Panc1 (cell line): Measurements from ENCODE around the gene OMP. TPM values are rescaled to one million over a fixed set of nuclear protein-coding genes. Genes with fewer than 3 reads are reported as not detected.
A peak's percentile ranks its signal among the peaks of the same experiment; 100 is the strongest.

ENCODE experiments used
- ATAC-seq: fragments of 200-7000 bp; cut with Tn5 transposase; 2 replicates; pipeline ENCODE4 v1.9.1; 2020; ENCODE audit warnings: mild to moderate bottlenecking, moderate library complexity
- BruUV-seq: library from RNA; stranded (reverse); fragments of 400-500 nt; replicated peaks from 2 replicates; lab custom pipeline; 2021; lab: Mats Ljungman, UMichigan
- CTCF ChIA-PET: fragments of 300-600 bp; sonication (Branson Sonifier 250); formaldehyde crosslinking; loops from one replicate; lab custom pipeline; 2022; ENCODE audit warnings: antibody characterized with exemption; lab: Charles Lee
- POLR2A ChIA-PET: fragments of 300-600 bp; sonication (Branson Sonifier 250); formaldehyde crosslinking; loops from one replicate; lab custom pipeline; 2022; ENCODE audit warnings: antibody characterized with exemption; lab: Charles Lee
- DNase-seq: peaks from one replicate; pipeline ENCODE4 v3.0.0-alpha.2; 2010; ENCODE audit warnings: low read depth, low spot score
- H3K27ac ChIP-seq: 2 replicates; pipeline ENCODE4 v1.5.1; 2011; ENCODE audit warnings: mild to moderate bottlenecking, low read length, inconsistent platforms
- H3K27me3 ChIP-seq: fragments of 200-500 bp; sonication (Bioruptor generic); 2 replicates; pipeline ENCODE4 v1.6.0; 2014; ENCODE audit warnings: low read length, inconsistent platforms; ENCODE audit not compliant: control insufficient read depth, insufficient read depth
- H3K36me3 ChIP-seq: fragments of 200-500 bp; sonication (Bioruptor generic); 2 replicates; pipeline ENCODE4 v1.5.1; 2014; ENCODE audit warnings: inconsistent platforms, mild to moderate bottlenecking, low read length, moderate library complexity; ENCODE audit not compliant: control insufficient read depth, insufficient read depth
- H3K4me1 ChIP-seq: 2 replicates; pipeline ENCODE4 v1.5.1; 2011; ENCODE audit warnings: inconsistent platforms, mild to moderate bottlenecking, low read length, moderate library complexity; ENCODE audit not compliant: control insufficient read depth, insufficient read depth
- H3K4me3 ChIP-seq, 2 experiments: 2 replicates each; pipeline ENCODE4 v1.5.1; 2011 to 2012; ENCODE audit warnings: low read depth in 2 of 2, low read length in 2 of 2, mild to moderate bottlenecking in 2 of 2, inconsistent platforms in 1 of 2, moderate library complexity in 1 of 2
- H3K9me3 ChIP-seq: fragments of 200-500 bp; sonication (Bioruptor generic); 2 replicates; pipeline ENCODE4 v1.5.1; 2014; ENCODE audit warnings: low read depth, mild to moderate bottlenecking, inconsistent platforms, low read length, moderate library complexity; ENCODE audit not compliant: control insufficient read depth, insufficient read depth
- POLR2AphosphoS5 ChIP-seq: IDR thresholded peaks from 2 replicates; pipeline ENCODE4 v1.6.1; 2012; ENCODE audit warnings: mild to moderate bottlenecking, low read depth, low read length, moderate library complexity
- SIN3A ChIP-seq: IDR thresholded peaks from 2 replicates; pipeline ENCODE4 v1.6.1; 2012; ENCODE audit warnings: low read depth, mild to moderate bottlenecking, low read length, moderate library complexity, borderline replicate concordance; ENCODE audit not compliant: insufficient read depth
- TCF7L2 ChIP-seq: IDR thresholded peaks from 2 replicates; pipeline ENCODE4 v1.6.1; 2011; ENCODE audit warnings: mild to moderate bottlenecking, low read depth, low read length, inconsistent platforms
- in situ Hi-C: cut with HindIII; loops from 2 replicates; pipeline ENCODE4 v1.10.0; 2016; ENCODE audit warnings: low sequenced_read_pairs, low pct_unique_long_range_greater_than_20kb
- intact Hi-C: fragments of 100-400 bp; cut with micrococcal nuclease; formaldehyde crosslinking; loops from one replicate; pipeline ENCODE4 v1.10.0; 2022; ENCODE audit not compliant: unreplicated experiment
- total RNA-seq: library from RNA; stranded (reverse); gene quantifications from one replicate; pipeline ENCODE4 v1.2.1, GENCODE V29; 2021; ENCODE audit not compliant: unreplicated experiment
- TF ChIP-seq, protein P1 (sequence below): fragments of 450-650 bp; IDR thresholded peaks from 2 replicates; pipeline ENCODE4 v1.5.1; 2017; ENCODE audit warnings: mild to moderate bottlenecking
- TF ChIP-seq, protein P2 (sequence below), 2 experiments: IDR thresholded peaks; 2 replicates each; pipeline ENCODE4 v1.6.1; 2011 to 2012; ENCODE audit warnings: low read depth in 2 of 2, control low read depth in 1 of 2, low read length in 1 of 2, mild to moderate bottlenecking in 1 of 2, moderate library complexity in 1 of 2; ENCODE audit not compliant: insufficient read depth in 1 of 2

The OMP gene
- total RNA-seq, 1 experiment from 2014 or later: 1.5 TPM

DNA sequence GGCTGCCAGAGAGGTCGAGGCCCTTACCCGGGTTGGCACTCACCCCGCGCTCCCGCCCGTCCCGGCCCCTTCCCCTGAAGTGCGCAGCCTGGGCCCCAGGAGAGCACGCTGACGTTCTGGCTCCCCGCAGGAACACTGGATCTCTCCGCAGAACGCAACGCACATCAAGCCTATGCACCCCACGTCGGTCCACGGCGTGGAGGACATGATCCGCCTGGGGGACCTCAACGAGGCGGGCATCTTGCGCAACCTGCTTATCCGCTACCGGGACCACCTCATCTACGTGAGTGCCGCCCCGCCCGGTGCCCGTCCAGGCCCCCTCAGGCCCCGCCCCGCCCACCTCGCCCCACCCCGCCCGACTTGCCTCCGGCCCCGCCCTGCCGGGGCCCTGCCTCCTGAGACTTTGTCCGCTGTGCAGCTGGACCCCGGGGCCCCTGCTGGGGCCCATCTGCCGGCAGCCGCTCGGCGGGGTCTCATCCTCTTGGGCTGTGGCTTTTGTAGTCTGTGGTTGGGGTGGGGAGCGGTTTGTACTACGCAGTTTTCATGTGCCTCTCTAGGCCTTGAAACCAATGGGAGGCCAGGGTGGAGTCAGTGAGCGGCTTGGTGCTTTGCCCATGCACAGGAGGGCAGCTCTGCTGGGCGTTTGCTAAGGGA, 45.2 kb downstream of the OMP start:
- no peaks in the 10 kb centered on the region for H3K27me3 ChIP-seq

DNA sequence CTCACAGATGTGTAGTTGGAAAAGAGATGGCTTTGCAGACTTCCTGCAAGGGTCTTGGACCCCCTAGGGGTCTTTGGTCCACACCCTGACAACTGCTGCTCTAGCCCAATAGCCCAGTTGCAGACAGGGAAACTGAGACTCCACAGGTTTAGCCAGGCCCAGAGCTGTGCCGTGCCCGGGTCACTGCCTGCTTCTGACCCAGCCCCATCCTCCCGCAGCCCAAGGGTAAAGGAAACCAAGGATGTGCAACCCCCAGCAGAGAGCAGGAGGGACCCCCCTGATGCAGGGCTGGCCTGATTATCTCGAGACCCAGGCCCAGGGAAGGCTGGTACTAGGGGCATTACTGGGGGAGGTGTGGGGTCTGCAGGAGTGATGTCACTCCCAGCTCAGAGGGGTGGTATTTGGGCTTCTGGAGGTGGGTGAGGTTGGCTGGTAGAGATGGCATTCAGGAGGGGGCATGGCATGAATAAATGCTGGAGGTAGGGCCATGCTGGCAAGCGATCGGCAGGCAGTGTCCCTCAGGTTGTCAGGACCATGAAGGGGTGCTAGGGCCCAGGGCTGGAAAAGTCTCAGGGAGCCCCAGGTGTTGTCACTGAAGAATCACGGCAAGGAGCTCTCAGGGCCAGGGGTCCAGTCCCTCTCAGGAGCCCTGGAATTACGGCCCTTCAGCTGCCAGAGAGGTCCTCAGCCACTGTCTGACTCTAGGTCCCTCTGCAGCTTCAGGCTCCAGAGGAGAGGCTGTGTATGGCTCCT, 46.5 kb downstream of the OMP start:
- H3K9me3 ChIP-seq: no peaks in the 10 kb centered on the region
- ATAC-seq: no peak
- no peaks in the 10 kb centered on the region for H3K36me3 ChIP-seq
- no TSS peak for BruUV-seq
- TF ChIP-seq, protein P1, sequence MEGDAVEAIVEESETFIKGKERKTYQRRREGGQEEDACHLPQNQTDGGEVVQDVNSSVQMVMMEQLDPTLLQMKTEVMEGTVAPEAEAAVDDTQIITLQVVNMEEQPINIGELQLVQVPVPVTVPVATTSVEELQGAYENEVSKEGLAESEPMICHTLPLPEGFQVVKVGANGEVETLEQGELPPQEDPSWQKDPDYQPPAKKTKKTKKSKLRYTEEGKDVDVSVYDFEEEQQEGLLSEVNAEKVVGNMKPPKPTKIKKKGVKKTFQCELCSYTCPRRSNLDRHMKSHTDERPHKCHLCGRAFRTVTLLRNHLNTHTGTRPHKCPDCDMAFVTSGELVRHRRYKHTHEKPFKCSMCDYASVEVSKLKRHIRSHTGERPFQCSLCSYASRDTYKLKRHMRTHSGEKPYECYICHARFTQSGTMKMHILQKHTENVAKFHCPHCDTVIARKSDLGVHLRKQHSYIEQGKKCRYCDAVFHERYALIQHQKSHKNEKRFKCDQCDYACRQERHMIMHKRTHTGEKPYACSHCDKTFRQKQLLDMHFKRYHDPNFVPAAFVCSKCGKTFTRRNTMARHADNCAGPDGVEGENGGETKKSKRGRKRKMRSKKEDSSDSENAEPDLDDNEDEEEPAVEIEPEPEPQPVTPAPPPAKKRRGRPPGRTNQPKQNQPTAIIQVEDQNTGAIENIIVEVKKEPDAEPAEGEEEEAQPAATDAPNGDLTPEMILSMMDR: no peak
- TF ChIP-seq POLR2AphosphoS5: no peak
- no peak for TF ChIP-seq TCF7L2
- no peak for TF ChIP-seq SIN3A
- TF ChIP-seq, protein P2, sequence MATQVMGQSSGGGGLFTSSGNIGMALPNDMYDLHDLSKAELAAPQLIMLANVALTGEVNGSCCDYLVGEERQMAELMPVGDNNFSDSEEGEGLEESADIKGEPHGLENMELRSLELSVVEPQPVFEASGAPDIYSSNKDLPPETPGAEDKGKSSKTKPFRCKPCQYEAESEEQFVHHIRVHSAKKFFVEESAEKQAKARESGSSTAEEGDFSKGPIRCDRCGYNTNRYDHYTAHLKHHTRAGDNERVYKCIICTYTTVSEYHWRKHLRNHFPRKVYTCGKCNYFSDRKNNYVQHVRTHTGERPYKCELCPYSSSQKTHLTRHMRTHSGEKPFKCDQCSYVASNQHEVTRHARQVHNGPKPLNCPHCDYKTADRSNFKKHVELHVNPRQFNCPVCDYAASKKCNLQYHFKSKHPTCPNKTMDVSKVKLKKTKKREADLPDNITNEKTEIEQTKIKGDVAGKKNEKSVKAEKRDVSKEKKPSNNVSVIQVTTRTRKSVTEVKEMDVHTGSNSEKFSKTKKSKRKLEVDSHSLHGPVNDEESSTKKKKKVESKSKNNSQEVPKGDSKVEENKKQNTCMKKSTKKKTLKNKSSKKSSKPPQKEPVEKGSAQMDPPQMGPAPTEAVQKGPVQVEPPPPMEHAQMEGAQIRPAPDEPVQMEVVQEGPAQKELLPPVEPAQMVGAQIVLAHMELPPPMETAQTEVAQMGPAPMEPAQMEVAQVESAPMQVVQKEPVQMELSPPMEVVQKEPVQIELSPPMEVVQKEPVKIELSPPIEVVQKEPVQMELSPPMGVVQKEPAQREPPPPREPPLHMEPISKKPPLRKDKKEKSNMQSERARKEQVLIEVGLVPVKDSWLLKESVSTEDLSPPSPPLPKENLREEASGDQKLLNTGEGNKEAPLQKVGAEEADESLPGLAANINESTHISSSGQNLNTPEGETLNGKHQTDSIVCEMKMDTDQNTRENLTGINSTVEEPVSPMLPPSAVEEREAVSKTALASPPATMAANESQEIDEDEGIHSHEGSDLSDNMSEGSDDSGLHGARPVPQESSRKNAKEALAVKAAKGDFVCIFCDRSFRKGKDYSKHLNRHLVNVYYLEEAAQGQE (IDR thresholded peaks at IDR 0.05; ENCODE audit: insufficient read depth in 1 of 2, low read depth in 2 of 2, low read length in 1 of 2): no peak
- H3K27ac ChIP-seq: no peak overlapping the region
- POLR2A ChIA-PET: no interaction called here
- CTCF ChIA-PET: interaction anchor here (1.4 kb wide), 1 partner anchor 101 kb away, joined by 10 read pairs; no protein-coding TSS in a partner anchor
- DNase-seq: no peak
- no peaks in the 10 kb centered on the region for H3K4me1 ChIP-seq
- in situ Hi-C loops: loop anchor here (10.0 kb wide), 1 partner anchor 84 kb away; the partner anchor contains the start of gene CAPN5
- H3K4me3 ChIP-seq: no peak overlapping the region
- H3K27me3 ChIP-seq: no peaks in the 10 kb centered on the region
- intact Hi-C loops: no loop called here

More for the DNA sequence above, 45.2 kb downstream of the OMP start:
- Histone ChIP-seq H3K36me3 (no peaks in the 10 kb centered on the region), H3K4me3 (peak overlapping the region in 1 of 2 experiments; percentile 28; a peak in 2 of 4 replicates), H3K9me3 (no peaks in the 10 kb centered on the region), H3K4me1 (no peaks in the 10 kb centered on the region), H3K27ac (no peak overlapping the region)
- in situ Hi-C loops (loop anchor here (10.0 kb wide), 1 partner anchor 83 kb away; the partner anchor contains the start of gene CAPN5), intact Hi-C loops (no loop called here)
- CTCF ChIA-PET: interaction anchor here (0.6 to 1.0 kb wide), 2 partner anchors 21 to 285 kb away, joined by 3 to 4 read pairs; no protein-coding TSS in a partner anchor
- BruUV-seq: no TSS peak
- ATAC-seq: peak; percentile 82
- POLR2A ChIA-PET: no interaction called here
- TF ChIP-seq TCF7L2 (no peak), POLR2AphosphoS5 (no peak), SIN3A (no peak)
- TF ChIP-seq, protein P2 (IDR thresholded peaks at IDR 0.05; ENCODE audit: insufficient read depth in 1 of 2, low read depth in 2 of 2, low read length in 1 of 2): no peak
- TF ChIP-seq, protein P1: no peak
- no peak for DNase-seq
